ENCODE results near the gene LRRC75A.
A peak's percentile ranks its signal among the peaks of the same experiment; 100 is the strongest.

The LRRC75A gene

DNA sequence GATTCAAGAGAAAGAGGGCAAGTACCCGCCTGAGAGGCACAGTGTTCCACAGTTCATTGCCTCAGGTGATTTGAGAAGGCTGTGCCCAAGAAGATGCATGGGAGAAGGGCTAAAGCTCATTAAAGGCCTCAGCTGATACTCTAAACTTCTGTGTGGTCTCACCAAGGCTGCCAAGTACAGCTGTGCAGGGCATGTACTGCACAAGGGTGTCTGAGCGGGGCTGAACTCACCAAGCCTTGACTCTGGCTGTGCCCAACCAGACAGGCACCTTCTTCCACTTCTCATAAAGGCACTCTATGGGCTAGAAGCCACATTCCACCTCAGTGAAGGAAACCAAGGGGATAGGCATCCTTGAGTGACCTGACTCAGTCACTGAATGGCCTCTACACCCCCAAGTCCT is 12.7 kb downstream of the LRRC75A start:
- Histone ChIP-seq H3K4me3 (ENCODE audit: low read depth, low read length) (no peak overlapping the region), H3K27me3 (replicated peaks) (no peaks in the 10 kb centered on the region), H3K36me3 (replicated peaks) (no peaks in the 10 kb centered on the region), H3K27ac (no peak overlapping the region)
- no peak for DNase-seq
- TF ChIP-seq, protein P1, sequence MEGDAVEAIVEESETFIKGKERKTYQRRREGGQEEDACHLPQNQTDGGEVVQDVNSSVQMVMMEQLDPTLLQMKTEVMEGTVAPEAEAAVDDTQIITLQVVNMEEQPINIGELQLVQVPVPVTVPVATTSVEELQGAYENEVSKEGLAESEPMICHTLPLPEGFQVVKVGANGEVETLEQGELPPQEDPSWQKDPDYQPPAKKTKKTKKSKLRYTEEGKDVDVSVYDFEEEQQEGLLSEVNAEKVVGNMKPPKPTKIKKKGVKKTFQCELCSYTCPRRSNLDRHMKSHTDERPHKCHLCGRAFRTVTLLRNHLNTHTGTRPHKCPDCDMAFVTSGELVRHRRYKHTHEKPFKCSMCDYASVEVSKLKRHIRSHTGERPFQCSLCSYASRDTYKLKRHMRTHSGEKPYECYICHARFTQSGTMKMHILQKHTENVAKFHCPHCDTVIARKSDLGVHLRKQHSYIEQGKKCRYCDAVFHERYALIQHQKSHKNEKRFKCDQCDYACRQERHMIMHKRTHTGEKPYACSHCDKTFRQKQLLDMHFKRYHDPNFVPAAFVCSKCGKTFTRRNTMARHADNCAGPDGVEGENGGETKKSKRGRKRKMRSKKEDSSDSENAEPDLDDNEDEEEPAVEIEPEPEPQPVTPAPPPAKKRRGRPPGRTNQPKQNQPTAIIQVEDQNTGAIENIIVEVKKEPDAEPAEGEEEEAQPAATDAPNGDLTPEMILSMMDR (IDR thresholded peaks at IDR 0.05; ENCODE audit: low read depth, low read length, missing control alignments): no peak
- in situ Hi-C loops (cut with HindIII; ENCODE audit: low pct_ligation_motif_present, low sequenced_read_pairs): no loop called here

DNA sequence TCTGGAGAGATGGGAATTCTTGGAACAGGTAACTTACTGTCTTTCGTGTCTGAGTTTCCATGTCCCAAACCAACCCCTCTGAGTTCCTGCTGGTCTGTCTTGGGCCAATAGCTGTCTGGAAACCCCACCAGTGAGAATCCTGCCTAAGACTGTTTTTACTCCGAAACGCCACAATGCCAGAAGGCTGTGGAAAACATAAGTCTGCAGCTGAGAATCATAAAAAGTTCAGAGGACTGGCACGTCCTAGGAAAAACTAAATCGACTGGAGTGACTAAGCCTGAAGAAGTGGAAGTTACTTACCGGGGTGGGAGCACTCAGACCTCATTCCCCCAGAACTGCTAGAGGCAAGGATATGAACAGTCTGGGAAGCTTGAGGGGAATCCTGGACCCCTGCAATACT is 13.3 kb downstream of the LRRC75A start:
- DNase-seq: no peak

DNA sequence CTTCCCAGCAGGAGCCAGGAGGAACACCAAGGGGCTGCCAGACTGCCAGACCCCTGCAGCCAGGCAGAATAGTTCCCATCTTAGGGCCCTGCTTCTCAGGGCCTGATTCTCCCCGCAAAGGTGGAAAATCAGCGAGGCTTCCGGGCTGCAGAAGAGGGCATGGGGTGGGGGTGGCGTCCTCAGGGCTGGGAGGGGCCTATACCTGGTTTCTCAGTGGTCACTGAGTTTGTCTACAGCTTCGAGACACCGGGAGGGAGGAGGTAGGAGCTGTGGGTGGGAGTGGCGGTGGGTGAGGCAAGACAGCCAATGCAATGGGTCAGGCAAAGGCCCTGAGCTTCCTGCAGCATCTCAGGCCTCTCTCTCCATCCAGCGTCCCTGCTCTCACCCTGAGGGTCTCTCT is 14.3 kb downstream of the LRRC75A start:
- TF ChIP-seq, protein P1 (IDR thresholded peaks at IDR 0.05; ENCODE audit: low read depth, low read length, missing control alignments): no peak
- in situ Hi-C loops (cut with HindIII; ENCODE audit: low pct_ligation_motif_present, low sequenced_read_pairs): no loop called here
- no peak for DNase-seq
- Histone ChIP-seq H3K27me3 (replicated peaks) (no peaks in the 10 kb centered on the region), H3K27ac (peak overlapping the region; percentile 20), H3K4me3 (ENCODE audit: low read depth, low read length) (no peak overlapping the region), H3K36me3 (replicated peaks) (no peaks in the 10 kb centered on the region)

More for the DNA sequence above, 13.3 kb downstream of the LRRC75A start:
- TF ChIP-seq, protein P1 (IDR thresholded peaks at IDR 0.05; ENCODE audit: low read depth, low read length, missing control alignments): no peak
- Histone ChIP-seq H3K36me3 (replicated peaks) (no peaks in the 10 kb centered on the region), H3K27ac (no peak overlapping the region), H3K4me3 (ENCODE audit: low read depth, low read length) (no peak overlapping the region), H3K27me3 (replicated peaks) (no peaks in the 10 kb centered on the region)
- in situ Hi-C loops (cut with HindIII; ENCODE audit: low pct_ligation_motif_present, low sequenced_read_pairs): no loop called here

DNA sequence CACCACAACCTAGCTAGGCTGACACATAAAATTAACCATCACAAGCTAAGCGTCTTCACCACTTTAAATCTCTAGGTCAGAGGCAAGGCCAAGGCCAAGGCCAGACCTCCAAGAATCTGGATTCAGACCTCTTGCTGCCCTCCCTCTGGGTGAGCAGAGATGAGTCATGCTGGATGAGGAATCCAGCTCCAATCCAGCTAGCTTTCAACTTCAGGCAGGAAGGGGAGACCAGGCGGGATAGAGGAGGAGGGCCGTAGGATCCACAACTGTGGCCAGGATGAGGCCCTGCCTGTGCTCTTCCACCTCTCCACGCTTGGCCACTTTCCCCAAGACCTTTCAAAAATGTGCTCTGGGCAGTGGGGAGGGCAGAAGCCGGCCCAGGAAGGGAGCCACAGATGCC is 14.7 kb downstream of the LRRC75A start:
- Histone ChIP-seq H3K36me3 (replicated peaks) (no peaks in the 10 kb centered on the region), H3K4me3 (ENCODE audit: low read depth, low read length) (no peak overlapping the region), H3K27me3 (replicated peaks) (no peaks in the 10 kb centered on the region), H3K27ac (peak overlapping the region; percentile 20)
- in situ Hi-C loops (cut with HindIII; ENCODE audit: low pct_ligation_motif_present, low sequenced_read_pairs): no loop called here
- peak; percentile 72 for DNase-seq
- TF ChIP-seq, protein P1 (IDR thresholded peaks at IDR 0.05; ENCODE audit: low read depth, low read length, missing control alignments): no peak

DNA sequence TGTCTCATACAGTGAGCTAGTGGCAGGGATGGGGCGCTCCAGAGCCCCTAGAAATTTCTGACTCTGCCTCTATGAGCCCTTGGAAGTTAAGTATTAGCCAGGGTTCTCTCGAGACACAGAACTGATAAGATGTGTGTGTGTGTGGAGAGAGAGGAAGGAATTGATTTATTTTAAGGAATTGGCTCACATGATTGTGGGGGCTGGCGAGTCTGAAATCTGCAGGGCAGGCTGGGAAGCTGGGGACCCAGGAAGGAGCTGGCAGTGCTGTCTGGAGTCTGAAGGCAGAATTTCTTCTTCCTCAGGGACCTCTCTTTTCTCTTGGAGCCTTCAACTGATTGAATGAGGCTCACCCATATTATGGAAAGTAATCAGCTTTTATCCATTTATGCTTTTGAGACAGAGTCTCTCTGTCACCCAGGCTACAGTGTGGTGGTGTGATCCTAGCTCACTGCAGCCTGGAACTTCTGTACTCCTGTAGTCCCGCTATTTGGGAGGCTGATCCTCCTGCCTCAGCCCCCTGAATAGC is 16.8 kb downstream of the LRRC75A start:
- Histone ChIP-seq H3K4me3 (ENCODE audit: low read depth, low read length) (no peak overlapping the region), H3K36me3 (replicated peaks) (no peaks in the 10 kb centered on the region), H3K27me3 (replicated peaks) (no peaks in the 10 kb centered on the region), H3K27ac (no peak overlapping the region)
- TF ChIP-seq, protein P1 (IDR thresholded peaks at IDR 0.05; ENCODE audit: low read depth, low read length, missing control alignments): no peak
- DNase-seq: no peak
- in situ Hi-C loops (cut with HindIII; ENCODE audit: low pct_ligation_motif_present, low sequenced_read_pairs): no loop called here

Data from brain microvascular endothelial cell (primary cell).